Mesenchymal stem cell (in vitro differentiated cells and primary cell): ENCODE data around the gene TBC1D22A.

Experiments
- DNase-seq: peaks from one replicate; pipeline ENCODE4 v3.0.0-alpha.2; 2013
- H2AFZ ChIP-seq: one replicate; pipeline ENCODE4 v1.6.1; 2013; ENCODE audit warnings: low read depth, mild to moderate bottlenecking, control low read depth, inconsistent platforms, low read length, moderate library complexity
- H2AK5ac ChIP-seq: 2 replicates; pipeline ENCODE4 v1.6.1; 2013; ENCODE audit warnings: low read length, moderate library complexity, mild to moderate bottlenecking, inconsistent platforms; ENCODE audit not compliant: severe bottlenecking
- H2BK120ac ChIP-seq: one replicate; pipeline ENCODE4 v1.6.1; 2013; ENCODE audit warnings: low read depth, mild to moderate bottlenecking, inconsistent platforms, low read length, moderate library complexity
- H2BK12ac ChIP-seq, 2 experiments: one replicate each; pipeline ENCODE4 v1.6.1; 2013; ENCODE audit warnings: inconsistent platforms in 2 of 2, low read length in 2 of 2, mild to moderate bottlenecking in 2 of 2, moderate library complexity in 2 of 2, control low read depth in 1 of 2
- H2BK15ac ChIP-seq: one replicate; pipeline ENCODE4 v1.6.1; 2013; ENCODE audit warnings: mild to moderate bottlenecking, low read depth, inconsistent platforms; ENCODE audit not compliant: poor library complexity, severe bottlenecking
- H2BK5ac ChIP-seq: 2 replicates; pipeline ENCODE4 v1.6.1; 2013; ENCODE audit warnings: low read depth, mild to moderate bottlenecking, low read length, control low read depth, inconsistent platforms; ENCODE audit not compliant: poor library complexity, severe bottlenecking
- H3K14ac ChIP-seq, 2 experiments: one replicate each; pipeline ENCODE4 v1.6.1; 2013; ENCODE audit warnings: inconsistent platforms in 2 of 2, low read length in 2 of 2, control low read depth in 1 of 2, mild to moderate bottlenecking in 1 of 2, moderate library complexity in 1 of 2
- H3K18ac ChIP-seq, 2 experiments: one replicate each; pipeline ENCODE4 v1.6.1; 2013; ENCODE audit warnings: inconsistent platforms in 2 of 2, low read length in 2 of 2, control low read depth in 1 of 2, low read depth in 1 of 2, mild to moderate bottlenecking in 1 of 2
- H3K23ac ChIP-seq, 2 experiments: one replicate each; pipeline ENCODE4 v1.6.1; 2013; ENCODE audit warnings: inconsistent platforms in 2 of 2, low read length in 2 of 2, mild to moderate bottlenecking in 2 of 2, moderate library complexity in 2 of 2, control low read depth in 1 of 2
- H3K27ac ChIP-seq: 2 replicates; pipeline ENCODE4 v1.5.1; 2013; ENCODE audit warnings: mild to moderate bottlenecking, moderate library complexity, low read length, control low read depth, inconsistent platforms; ENCODE audit not compliant: poor library complexity, severe bottlenecking
- H3K27me3 ChIP-seq, 2 experiments: 2 replicates each; pipeline versions ENCODE4 v1.6.1 to v1.7.0; 2013; ENCODE audit warnings: low read length in 2 of 2, mild to moderate bottlenecking in 2 of 2, moderate library complexity in 2 of 2, control low read depth in 1 of 2, inconsistent platforms in 1 of 2; ENCODE audit not compliant: control insufficient read depth in 1 of 2, insufficient read depth in 1 of 2
- H3K36me3 ChIP-seq, 2 experiments: 2 replicates each; pipeline versions ENCODE4 v1.6.1 to v1.7.0; 2013; ENCODE audit warnings: low read length in 2 of 2, control low read depth in 1 of 2, inconsistent platforms in 1 of 2, low read depth in 1 of 2, mild to moderate bottlenecking in 1 of 2; ENCODE audit not compliant: insufficient read depth in 2 of 2, control insufficient read depth in 1 of 2
- H3K4ac ChIP-seq, 2 experiments: one replicate each; pipeline ENCODE4 v1.6.1; 2013; ENCODE audit warnings: inconsistent platforms in 2 of 2, low read length in 2 of 2, mild to moderate bottlenecking in 2 of 2, moderate library complexity in 2 of 2, control low read depth in 1 of 2, low read depth in 1 of 2
- H3K4me1 ChIP-seq: 2 replicates; pipeline ENCODE4 v1.6.1; 2013; ENCODE audit warnings: low read depth, low read length, control low read depth; ENCODE audit not compliant: control insufficient read depth, insufficient read depth
- H3K4me2 ChIP-seq: 2 replicates; pipeline ENCODE4 v1.6.1; 2013; ENCODE audit warnings: low read length, mild to moderate bottlenecking, inconsistent platforms; ENCODE audit not compliant: poor library complexity, severe bottlenecking
- H3K4me3 ChIP-seq, 2 experiments: 2 replicates each; pipeline versions ENCODE4 v1.5.1 to v1.7.0; 2013; ENCODE audit warnings: low read length in 2 of 2, mild to moderate bottlenecking in 2 of 2, control low read depth in 1 of 2, low read depth in 1 of 2; ENCODE audit not compliant: insufficient read depth in 1 of 2
- H3K79me1 ChIP-seq: replicated peaks from 2 replicates; pipeline ENCODE4 v1.6.1; 2013; ENCODE audit warnings: mild to moderate bottlenecking, control low read depth, low read length, inconsistent platforms; ENCODE audit not compliant: poor library complexity, severe bottlenecking
- H3K9ac ChIP-seq: 2 replicates; pipeline ENCODE4 v1.7.0; 2013; ENCODE audit warnings: mild to moderate bottlenecking, low read length, moderate library complexity
- H3K9me3 ChIP-seq: 2 replicates; pipeline ENCODE4 v1.7.0; 2013; ENCODE audit warnings: mild to moderate bottlenecking, low read length; ENCODE audit not compliant: control insufficient read depth
- H4K8ac ChIP-seq: one replicate; pipeline ENCODE4 v1.6.1; 2013; ENCODE audit warnings: inconsistent platforms, mild to moderate bottlenecking, low read length, moderate library complexity
- H4K91ac ChIP-seq: one replicate; pipeline ENCODE4 v1.6.1; 2013; ENCODE audit warnings: mild to moderate bottlenecking, low read length, inconsistent platforms
- WGBS: methylation state at CpG from one replicate; pipeline ENCODE4 v1.1.7; 2013; ENCODE audit warnings: mixed read lengths; 5-methylcytosine and 5-hydroxymethylcytosine counted together

Gene TBC1D22A

GRCh38 chr22:47180796-47181195, 418.3 kb downstream of the TBC1D22A start:
- Histone ChIP-seq H3K36me3 (peaks cover 0 to 11% of the 10 kb centered on the region in 2 experiments), H3K79me1 (no peaks in the 10 kb centered on the region), H3K23ac (no peak overlapping the region), H2AFZ (no peak overlapping the region), H3K14ac (no peak overlapping the region), H2BK5ac (no peak overlapping the region), H3K27me3 (no peaks in the 10 kb centered on the region), H4K8ac (no peak overlapping the region), H3K4me2 (no peak overlapping the region), H3K4me3 (no peak overlapping the region), H2AK5ac (no peak overlapping the region), H4K91ac (no peak overlapping the region), H2BK12ac (no peak overlapping the region), H3K27ac (no peak overlapping the region), H3K9me3 (peaks cover 12% of the 10 kb centered on the region), H3K4ac (no peak overlapping the region), H3K18ac (no peak overlapping the region), H3K9ac (no peak overlapping the region), H3K4me1 (no peaks in the 10 kb centered on the region), H2BK15ac (no peak overlapping the region), H2BK120ac (no peak overlapping the region)
- WGBS = no CpG with 5 or more reads among the region's 2 CpGs
- DNase-seq = no peak

DNA sequence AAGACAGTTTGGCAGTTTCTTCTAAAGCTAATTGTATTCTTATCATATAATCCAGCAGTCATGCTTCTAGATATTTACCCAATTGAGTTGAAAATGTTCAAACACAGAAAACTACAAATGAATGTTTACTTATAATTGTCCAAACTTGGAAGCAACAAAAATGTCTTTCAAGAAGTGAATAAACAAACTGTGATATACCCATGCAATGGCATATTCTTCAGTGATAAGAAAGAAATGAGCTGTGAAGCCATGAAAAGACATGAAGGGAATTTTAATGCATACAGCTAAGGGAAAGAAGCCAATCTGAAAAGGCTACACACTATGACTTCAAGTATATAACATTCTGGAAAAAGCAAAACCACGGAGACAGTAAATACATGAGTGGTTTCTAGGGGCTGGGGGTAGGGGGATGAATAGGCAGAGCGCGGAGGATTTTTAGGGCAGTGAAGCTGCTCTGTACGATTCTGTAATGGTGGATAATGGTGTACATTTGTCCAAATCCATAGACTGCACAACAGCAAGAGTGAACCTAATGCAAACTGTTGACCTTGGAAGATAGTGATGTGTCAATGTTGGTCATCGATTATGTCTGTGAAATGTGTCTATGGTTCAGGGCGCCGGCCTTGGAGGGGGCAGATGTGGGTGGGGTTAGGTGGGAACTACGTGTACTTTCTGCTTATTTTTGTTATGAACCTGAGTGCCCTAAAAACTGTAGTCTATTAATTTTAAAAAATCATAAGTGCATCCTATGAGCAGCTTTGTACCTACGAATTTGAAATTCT, 424.9 kb downstream of the TBC1D22A start:
- Histone ChIP-seq H3K4me2 (no peak overlapping the region), H3K18ac (no peak overlapping the region), H2AFZ (no peak overlapping the region), H4K8ac (no peak overlapping the region), H3K9me3 (peaks cover 12% of the 10 kb centered on the region), H3K9ac (no peak overlapping the region), H3K27me3 (no peaks in the 10 kb centered on the region), H3K36me3 (no peaks in the 10 kb centered on the region), H2BK120ac (no peak overlapping the region), H2BK12ac (no peak overlapping the region), H2AK5ac (no peak overlapping the region), H2BK5ac (no peak overlapping the region), H3K14ac (no peak overlapping the region), H3K4me1 (peaks cover 4% of the 10 kb centered on the region), H3K79me1 (no peaks in the 10 kb centered on the region), H3K23ac (no peak overlapping the region), H2BK15ac (no peak overlapping the region), H3K27ac (no peak overlapping the region), H3K4me3 (no peak overlapping the region), H3K4ac (no peak overlapping the region), H4K91ac (no peak overlapping the region)
- 89% methylated on average over 8 of the region's 9 CpGs for WGBS
- DNase-seq = no peak

- Histone ChIP-seq H2AK5ac (no peak overlapping the region), H3K4me3 (no peak overlapping the region)
- 82% methylated on average over 17 of the region's 17 CpGs for WGBS
These were observed 426.0 kb downstream of the TBC1D22A start for GRCh38 chr22:47188261-47189055.

More at GRCh38 chr22:47188261-47189055, 426.0 kb downstream of the TBC1D22A start:
- no peak overlapping the region for H3K4me2 ChIP-seq
- no peak overlapping the region for H4K91ac ChIP-seq
- no peak overlapping the region for H2BK5ac ChIP-seq
- H3K4ac ChIP-seq = no peak overlapping the region
- no peak overlapping the region for H3K9ac ChIP-seq
- H3K79me1 ChIP-seq = no peaks in the 10 kb centered on the region
- H3K9me3 ChIP-seq = peaks cover 12% of the 10 kb centered on the region
- H2BK12ac ChIP-seq = no peak overlapping the region
- no peaks in the 10 kb centered on the region for H3K36me3 ChIP-seq
- no peak for DNase-seq
- no peak overlapping the region for H3K18ac ChIP-seq
- H3K23ac ChIP-seq = no peak overlapping the region
- H2AFZ ChIP-seq = no peak overlapping the region
- H3K27ac ChIP-seq = no peak overlapping the region
- peaks cover 4% of the 10 kb centered on the region for H3K4me1 ChIP-seq
- no peak overlapping the region for H2BK120ac ChIP-seq
- H2BK15ac ChIP-seq = no peak overlapping the region
- peaks cover 0 to under 1% of the 10 kb centered on the region in 2 experiments for H3K27me3 ChIP-seq
- no peak overlapping the region for H4K8ac ChIP-seq
- H3K14ac ChIP-seq = no peak overlapping the region
